SK-N-SH (cell line): ENCODE measurements around the gene GID4. TPM values are rescaled to one million over a fixed set of nuclear protein-coding genes. Genes with fewer than 3 reads are reported as not detected.

ENCODE experiments used
- CTCF ChIA-PET: fragments of 300-600, 350-600 bp; formaldehyde crosslinking; extraction: SDS; loops from one replicate; lab custom pipeline; 2021; lab: Yijun Ruan, JAX
- POLR2A ChIA-PET: fragments of 350-600 bp; sonication (Branson Sonifier 250); formaldehyde crosslinking; extraction: SDS; loops from one replicate; lab custom pipeline; 2020; ENCODE audit warnings: antibody characterized with exemption, inconsistent platforms; lab: Yijun Ruan, JAX
- DNase-seq: peaks from one replicate; pipeline ENCODE4 v3.0.0; 2012
- H2AFZ ChIP-seq: fragments of 200-600 bp; sonication (generic); 2 replicates; pipeline ENCODE4 v1.8.1; 2016; ENCODE audit warnings: antibody characterized with exemption, mild to moderate bottlenecking, low read depth
- H3F3A ChIP-seq: fragments of 200-600 bp; sonication (generic); replicated peaks from 2 replicates; pipeline ENCODE3; 2016; ENCODE audit warnings: antibody characterized with exemption, mild to moderate bottlenecking; ENCODE audit not compliant: insufficient read depth
- H3K27ac ChIP-seq, 2 experiments: fragments of 200-500 bp in 1 of 2; fragments of 200-600 bp in 1 of 2; sonication (Bioruptor generic) in 1 of 2; sonication (generic), shearing (Covaris generic) in 1 of 2; 2 replicates each; pipeline versions ENCODE4 v1.5.1 to v1.6.1; 2014 to 2016; ENCODE audit warnings: low read depth in 2 of 2, inconsistent platforms in 1 of 2, low read length in 1 of 2, mild to moderate bottlenecking in 1 of 2, mixed read lengths in 1 of 2
- H3K27me3 ChIP-seq: fragments of 200-600 bp; sonication (generic), shearing (Covaris generic); 2 replicates; pipeline ENCODE4 v1.6.1; 2016; ENCODE audit warnings: mixed run types; ENCODE audit not compliant: insufficient read depth
- H3K36me3 ChIP-seq, 2 experiments: fragments of 200-500 bp in 1 of 2; fragments of 200-600 bp in 1 of 2; sonication (Bioruptor generic) in 1 of 2; sonication (generic) in 1 of 2; replicated peaks in 1 of 2; 2 replicates each; pipeline versions ENCODE3 to v1.5.1; 2014 to 2016; ENCODE audit warnings: low read length in 1 of 2, mild to moderate bottlenecking in 1 of 2; ENCODE audit not compliant: insufficient read depth in 2 of 2, control insufficient read depth in 1 of 2
- H3K4me1 ChIP-seq, 2 experiments: fragments of 200-500 bp in 1 of 2; fragments of 200-600 bp in 1 of 2; sonication (Bioruptor generic) in 1 of 2; sonication (generic), shearing (Covaris generic) in 1 of 2; 2 replicates each; pipeline versions ENCODE4 v1.5.1 to v1.6.1; 2014 to 2016; ENCODE audit warnings: low read depth in 1 of 2, low read length in 1 of 2, mixed run types in 1 of 2; ENCODE audit not compliant: insufficient read depth in 2 of 2, control insufficient read depth in 1 of 2
- H3K4me2 ChIP-seq: fragments of 200-600 bp; sonication (generic), shearing (Covaris generic); 2 replicates; pipeline ENCODE4 v1.6.1; 2017; ENCODE audit warnings: mixed run types
- H3K4me3 ChIP-seq, 2 experiments: fragments of 200-500 bp in 1 of 2; fragments of 200-600 bp in 1 of 2; sonication (Bioruptor generic) in 1 of 2; sonication (generic), shearing (Covaris generic) in 1 of 2; 2 replicates each; pipeline versions ENCODE4 v1.5.1 to v1.8.1; 2014 to 2016; ENCODE audit warnings: low read depth in 2 of 2, inconsistent platforms in 1 of 2, low read length in 1 of 2, mild to moderate bottlenecking in 1 of 2, mixed read lengths in 1 of 2, moderate library complexity in 1 of 2
- H3K79me2 ChIP-seq: fragments of 200-600 bp; sonication (generic); 2 replicates; pipeline ENCODE4 v1.8.1; 2017; ENCODE audit warnings: mild to moderate bottlenecking; ENCODE audit not compliant: insufficient read depth
- H3K9ac ChIP-seq: fragments of 200-600 bp; sonication (generic); 2 replicates; pipeline ENCODE4 v1.6.1; 2017; ENCODE audit warnings: mixed run types
- H3K9me2 ChIP-seq: fragments of 200-600 bp; sonication (generic); 2 replicates; pipeline ENCODE4 v1.6.1; 2017; ENCODE audit warnings: mixed run types
- H3K9me3 ChIP-seq: fragments of 200-600 bp; sonication (generic); 2 replicates; pipeline ENCODE4 v1.6.1; 2017; ENCODE audit warnings: mixed run types, mild to moderate bottlenecking, moderate library complexity
- H4K20me1 ChIP-seq: fragments of 200-600 bp; sonication (generic); 2 replicates; pipeline ENCODE4 v1.6.1; 2017; ENCODE audit warnings: mild to moderate bottlenecking, mixed run types; ENCODE audit not compliant: insufficient read depth
- ELF1 ChIP-seq: IDR thresholded peaks from 2 replicates; pipeline ENCODE4 v1.4.0; 2012
- EZH2phosphoT487 ChIP-seq: fragments of 200-600 bp; sonication (generic); IDR thresholded peaks from 2 replicates; pipeline ENCODE4 v1.6.1; 2017; ENCODE audit warnings: low read depth, mixed run types, mild to moderate bottlenecking, antibody characterized with exemption, moderate library complexity, borderline replicate concordance
- FOXJ3 ChIP-seq: sonication (generic); formaldehyde crosslinking; IDR thresholded peaks from 2 replicates; pipeline ENCODE4 v1.5.1; 2020; ENCODE audit warnings: mild to moderate bottlenecking, missing genetic modification reagents
- GATA2 ChIP-seq: sonication (generic); formaldehyde crosslinking; IDR thresholded peaks from 2 replicates; pipeline ENCODE4 v1.5.0; 2020; ENCODE audit warnings: mild to moderate bottlenecking, missing genetic modification reagents
- NFIC ChIP-seq: IDR thresholded peaks from 2 replicates; pipeline ENCODE4 v1.4.0; 2012; ENCODE audit warnings: borderline replicate concordance
- ZBTB33 ChIP-seq: IDR thresholded peaks from 2 replicates; pipeline ENCODE4 v1.4.0; 2012; ENCODE audit warnings: low read depth, borderline replicate concordance
- WGBS: methylation state at CpG from one replicate; pipeline ENCODE4 v1.1.6; 2017; ENCODE audit warnings: low lambda C conversion rate; 5-methylcytosine and 5-hydroxymethylcytosine counted together
- polyA plus RNA-seq, 3 experiments: library from polyadenylated mRNA; depleted of rRNA; stranded (reverse); fragments of >200 nt; gene quantifications; 2 replicates each; pipeline ENCODE4 v1.2.3, GENCODE V29; 2012
- TF ChIP-seq, protein P1 (sequence below): IDR thresholded peaks from 2 replicates; pipeline ENCODE4 v1.6.1; 2012; ENCODE audit warnings: mild to moderate bottlenecking, low read depth, low read length, moderate library complexity
- TF ChIP-seq, protein P2 (sequence below): IDR thresholded peaks from 2 replicates; pipeline ENCODE4 v1.4.0; 2012; ENCODE audit warnings: low read depth, borderline replicate concordance
- TF ChIP-seq, protein P3 (sequence below): IDR thresholded peaks from 2 replicates; pipeline ENCODE4 v1.4.0; 2012; ENCODE audit warnings: low read depth
- TF ChIP-seq, protein P4 (sequence below): fragments of 150-350 bp; IDR thresholded peaks from 2 replicates; pipeline ENCODE4 v1.6.1; 2017; ENCODE audit warnings: antibody characterized with exemption, low read length, low read depth, borderline replicate concordance

Gene GID4
- polyA plus RNA-seq, 1 of the 3 experiments (the other 2 are of a cell fraction): 4.3 TPM

DNA sequence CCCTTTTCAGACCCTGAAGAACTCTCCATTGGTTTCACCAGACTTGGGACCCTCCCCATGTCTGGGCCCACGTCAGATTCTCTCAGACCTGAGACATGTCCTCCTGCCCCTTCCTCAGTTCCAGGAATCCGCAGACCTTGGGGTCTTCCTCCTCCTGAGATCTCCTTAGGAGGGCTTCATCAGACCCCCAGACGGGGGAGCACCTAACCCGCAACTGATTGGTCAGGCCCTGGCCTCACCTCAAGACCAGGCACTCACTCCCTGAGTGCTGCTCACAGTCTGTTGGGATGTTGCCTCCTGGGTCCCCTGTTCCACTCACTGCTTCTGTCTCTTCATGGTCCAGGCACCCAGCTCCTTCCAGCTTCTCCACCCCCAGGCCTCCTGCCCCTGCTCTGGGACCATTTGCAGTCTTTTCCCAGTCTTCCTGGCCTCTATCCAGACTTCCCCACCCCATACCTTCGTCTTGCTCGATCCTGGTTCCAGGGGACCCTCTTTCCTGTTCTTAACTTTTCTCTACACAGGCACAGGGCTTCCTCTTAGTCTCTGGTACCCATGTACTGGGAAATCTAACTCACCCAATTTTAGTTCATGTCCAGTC, 1.2 kb downstream of the GID4 start:
- H3K27me3 ChIP-seq: no peaks in the 10 kb centered on the region
- peak overlapping the region; percentile 84 for H3K9ac ChIP-seq
- H3K4me1 ChIP-seq: peaks cover 0 to 27% of the 10 kb centered on the region in 2 experiments; a peak in 2 of 4 replicates
- H3K27ac ChIP-seq: peak overlapping the region in 1 of 2 experiments; percentile 36; a peak in 1 of 4 replicates
- peak overlapping the region; percentile 94 for H3K4me2 ChIP-seq
- peak overlapping the region; percentile 82 to 83 for H3K4me3 ChIP-seq
- no peak for TF ChIP-seq GATA2
- TF ChIP-seq FOXJ3 (CRISPR knock-in tag): no peak
- TF ChIP-seq EZH2phosphoT487: no peak
- TF ChIP-seq NFIC: no peak
- TF ChIP-seq, protein P1, sequence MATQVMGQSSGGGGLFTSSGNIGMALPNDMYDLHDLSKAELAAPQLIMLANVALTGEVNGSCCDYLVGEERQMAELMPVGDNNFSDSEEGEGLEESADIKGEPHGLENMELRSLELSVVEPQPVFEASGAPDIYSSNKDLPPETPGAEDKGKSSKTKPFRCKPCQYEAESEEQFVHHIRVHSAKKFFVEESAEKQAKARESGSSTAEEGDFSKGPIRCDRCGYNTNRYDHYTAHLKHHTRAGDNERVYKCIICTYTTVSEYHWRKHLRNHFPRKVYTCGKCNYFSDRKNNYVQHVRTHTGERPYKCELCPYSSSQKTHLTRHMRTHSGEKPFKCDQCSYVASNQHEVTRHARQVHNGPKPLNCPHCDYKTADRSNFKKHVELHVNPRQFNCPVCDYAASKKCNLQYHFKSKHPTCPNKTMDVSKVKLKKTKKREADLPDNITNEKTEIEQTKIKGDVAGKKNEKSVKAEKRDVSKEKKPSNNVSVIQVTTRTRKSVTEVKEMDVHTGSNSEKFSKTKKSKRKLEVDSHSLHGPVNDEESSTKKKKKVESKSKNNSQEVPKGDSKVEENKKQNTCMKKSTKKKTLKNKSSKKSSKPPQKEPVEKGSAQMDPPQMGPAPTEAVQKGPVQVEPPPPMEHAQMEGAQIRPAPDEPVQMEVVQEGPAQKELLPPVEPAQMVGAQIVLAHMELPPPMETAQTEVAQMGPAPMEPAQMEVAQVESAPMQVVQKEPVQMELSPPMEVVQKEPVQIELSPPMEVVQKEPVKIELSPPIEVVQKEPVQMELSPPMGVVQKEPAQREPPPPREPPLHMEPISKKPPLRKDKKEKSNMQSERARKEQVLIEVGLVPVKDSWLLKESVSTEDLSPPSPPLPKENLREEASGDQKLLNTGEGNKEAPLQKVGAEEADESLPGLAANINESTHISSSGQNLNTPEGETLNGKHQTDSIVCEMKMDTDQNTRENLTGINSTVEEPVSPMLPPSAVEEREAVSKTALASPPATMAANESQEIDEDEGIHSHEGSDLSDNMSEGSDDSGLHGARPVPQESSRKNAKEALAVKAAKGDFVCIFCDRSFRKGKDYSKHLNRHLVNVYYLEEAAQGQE: no peak
- TF ChIP-seq ELF1: no peak
- TF ChIP-seq, all 33 proteins: peak for 0
- ChIA-PET CTCF (no interaction called here), POLR2A (no interaction called here)
- Histone ChIP-seq H3F3A (peaks cover 1% of the 10 kb centered on the region), H2AFZ (peak overlapping the region; percentile 58), H4K20me1 (peaks cover 5% of the 10 kb centered on the region; the same call in 1 of the 2 replicates), H3K9me3 (no peaks in the 10 kb centered on the region), H3K79me2 (peaks cover 60% of the 10 kb centered on the region), H3K9me2 (no peaks in the 10 kb centered on the region), H3K36me3 (peaks cover 0 to 2% of the 10 kb centered on the region in 2 experiments)
- 46% methylated on average over 6 of the region's 6 CpGs for WGBS
- DNase-seq: no peak

- 0 out of 4 replicates have a peak overlapping the region, but pooled peaks of 1 of the 2 experiments have one; percentile 2 for H3K4me3 ChIP-seq
- CTCF ChIA-PET: interaction anchor here (1.1 kb wide), 1 partner anchor 123 kb away, joined by 3 read pairs; no protein-coding TSS in a partner anchor
- H3K9ac ChIP-seq: no peak overlapping the region
- no peaks in the 10 kb centered on the region for H3K9me2 ChIP-seq
- no peak overlapping the region for H3K27ac ChIP-seq
- WGBS: 29% methylated on average over 1 of the region's 1 CpG
- H3K4me2 ChIP-seq: peak overlapping the region; percentile 94
- no peaks in the 10 kb centered on the region for H3K27me3 ChIP-seq
- TF ChIP-seq EZH2phosphoT487 (no peak), ZBTB33 (no peak)
- TF ChIP-seq, protein P2, sequence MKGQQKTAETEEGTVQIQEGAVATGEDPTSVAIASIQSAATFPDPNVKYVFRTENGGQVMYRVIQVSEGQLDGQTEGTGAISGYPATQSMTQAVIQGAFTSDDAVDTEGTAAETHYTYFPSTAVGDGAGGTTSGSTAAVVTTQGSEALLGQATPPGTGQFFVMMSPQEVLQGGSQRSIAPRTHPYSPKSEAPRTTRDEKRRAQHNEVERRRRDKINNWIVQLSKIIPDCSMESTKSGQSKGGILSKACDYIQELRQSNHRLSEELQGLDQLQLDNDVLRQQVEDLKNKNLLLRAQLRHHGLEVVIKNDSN: no peak
- TF ChIP-seq, protein P3, sequence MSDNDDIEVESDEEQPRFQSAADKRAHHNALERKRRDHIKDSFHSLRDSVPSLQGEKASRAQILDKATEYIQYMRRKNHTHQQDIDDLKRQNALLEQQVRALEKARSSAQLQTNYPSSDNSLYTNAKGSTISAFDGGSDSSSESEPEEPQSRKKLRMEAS: no peak
- TF ChIP-seq, protein P4, sequence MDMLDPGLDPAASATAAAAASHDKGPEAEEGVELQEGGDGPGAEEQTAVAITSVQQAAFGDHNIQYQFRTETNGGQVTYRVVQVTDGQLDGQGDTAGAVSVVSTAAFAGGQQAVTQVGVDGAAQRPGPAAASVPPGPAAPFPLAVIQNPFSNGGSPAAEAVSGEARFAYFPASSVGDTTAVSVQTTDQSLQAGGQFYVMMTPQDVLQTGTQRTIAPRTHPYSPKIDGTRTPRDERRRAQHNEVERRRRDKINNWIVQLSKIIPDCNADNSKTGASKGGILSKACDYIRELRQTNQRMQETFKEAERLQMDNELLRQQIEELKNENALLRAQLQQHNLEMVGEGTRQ: no peak
- no peaks in the 10 kb centered on the region for H3K9me3 ChIP-seq
- H3K36me3 ChIP-seq: peaks cover 0 to 2% of the 10 kb centered on the region in 2 experiments
- no peak overlapping the region for H2AFZ ChIP-seq
- peaks cover 5% of the 10 kb centered on the region; the same call in 1 of the 2 replicates for H4K20me1 ChIP-seq
- H3K4me1 ChIP-seq: peaks cover 0 to 27% of the 10 kb centered on the region in 2 experiments; a peak in 2 of 4 replicates
- no peaks in the 10 kb centered on the region for H3F3A ChIP-seq
- H3K79me2 ChIP-seq: peaks cover 53% of the 10 kb centered on the region
- POLR2A ChIA-PET: no interaction called here
- no peak for DNase-seq
These were observed 2.6 kb downstream of the GID4 start for GRCh38 chr17:18041776-18042175.
